Endothelial cell (in vitro differentiated cells): ENCODE results near the gene APEX2. TPM values are rescaled to one million over a fixed set of nuclear protein-coding genes. Genes with fewer than 3 reads are reported as not detected.
A peak's percentile ranks its signal among the peaks of the same experiment; 100 is the strongest.

Experiments
- DNase-seq: peaks from one replicate; pipeline ENCODE4 v3.0.0; 2021; ENCODE audit warnings: low spot score
- H3K27ac Mint-ChIP-seq: one replicate; pipeline ENCODE4 v1.8.0; 2021; ENCODE audit warnings: mixed read lengths, inconsistent platforms; ENCODE audit not compliant: unreplicated experiment
- H3K27me3 Mint-ChIP-seq: one replicate; pipeline ENCODE4 v1.8.0; 2021; ENCODE audit warnings: mild to moderate bottlenecking, moderate library complexity, mixed read lengths, inconsistent platforms; ENCODE audit not compliant: unreplicated experiment
- H3K36me3 Mint-ChIP-seq: one replicate; pipeline ENCODE4 v1.8.0; 2021; ENCODE audit warnings: mild to moderate bottlenecking, low read depth, mixed read lengths, inconsistent platforms; ENCODE audit not compliant: unreplicated experiment
- H3K4me1 Mint-ChIP-seq: one replicate; pipeline ENCODE4 v1.8.0; 2021; ENCODE audit warnings: mild to moderate bottlenecking, mixed read lengths, inconsistent platforms; ENCODE audit not compliant: unreplicated experiment
- H3K4me3 Mint-ChIP-seq: one replicate; pipeline ENCODE4 v1.8.0; 2021; ENCODE audit warnings: mild to moderate bottlenecking, mixed read lengths, inconsistent platforms; ENCODE audit not compliant: unreplicated experiment
- H3K9me3 Mint-ChIP-seq: one replicate; pipeline ENCODE4 v1.8.0; 2021; ENCODE audit warnings: mixed read lengths, inconsistent platforms; ENCODE audit not compliant: unreplicated experiment
- CTCF ChIP-seq: fragments of 200-600 bp; sonication (generic); IDR thresholded peaks from one replicate; pipeline ENCODE4 v1.5.0; 2021; ENCODE audit warnings: antibody characterized with exemption; ENCODE audit not compliant: unreplicated experiment
- total RNA-seq: library from RNA; stranded (reverse); fragmentation: NEBNext Ultra II Directional; extraction: Animal tissue kit (Norgen Biotek cat#: 25700); gene quantifications from one replicate; pipeline ENCODE4 v1.2.1, GENCODE V29; 2021; ENCODE audit not compliant: unreplicated experiment

APEX2 gene
- total RNA-seq, 1 donor from 2014 or later, result 28.5 TPM

- H3K4me3 Mint-ChIP-seq, result peak overlapping the region; percentile 76
- peaks cover 23% of the 10 kb centered on the region for H3K4me1 Mint-ChIP-seq
- no peaks in the 10 kb centered on the region for H3K9me3 Mint-ChIP-seq
- no peak for DNase-seq
- no peak overlapping the region for H3K27ac Mint-ChIP-seq
- H3K36me3 Mint-ChIP-seq, result peaks cover 41% of the 10 kb centered on the region
- H3K27me3 Mint-ChIP-seq, result peaks cover 10% of the 10 kb centered on the region
- TF ChIP-seq CTCF, result no peak
Measured at GRCh38 chrX:55005256-55005655, 5.1 kb downstream of the APEX2 start.

GRCh38 chrX:55006827-55007621, 6.9 kb downstream of the APEX2 start:
- peak overlapping the region; percentile 56 for H3K4me3 Mint-ChIP-seq
- no peaks in the 10 kb centered on the region for H3K9me3 Mint-ChIP-seq
- no peak for TF ChIP-seq CTCF
- H3K36me3 Mint-ChIP-seq, result peaks cover 41% of the 10 kb centered on the region
- H3K27me3 Mint-ChIP-seq, result peaks cover 6% of the 10 kb centered on the region
- no peak for DNase-seq
- peak overlapping the region; percentile 75 for H3K27ac Mint-ChIP-seq
- H3K4me1 Mint-ChIP-seq, result peaks cover 23% of the 10 kb centered on the region

GRCh38 chrX:55007656-55008055, 7.5 kb downstream of the APEX2 start:
- no peak for DNase-seq
- Mint-ChIP-seq H3K4me1 (peaks cover 23% of the 10 kb centered on the region), H3K36me3 (peaks cover 36% of the 10 kb centered on the region), H3K27me3 (peaks cover 6% of the 10 kb centered on the region), H3K9me3 (no peaks in the 10 kb centered on the region), H3K27ac (peak overlapping the region; percentile 75), H3K4me3 (no peak overlapping the region)
- TF ChIP-seq CTCF, result no peak

- Mint-ChIP-seq H3K9me3 (no peaks in the 10 kb centered on the region), H3K27me3 (peaks cover 6% of the 10 kb centered on the region), H3K36me3 (peaks cover 29% of the 10 kb centered on the region), H3K27ac (no peak overlapping the region), H3K4me1 (peaks cover 20% of the 10 kb centered on the region), H3K4me3 (no peak overlapping the region)
- no peak for DNase-seq
- TF ChIP-seq CTCF, result no peak
Measured at GRCh38 chrX:55008571-55009358, 8.6 kb downstream of the APEX2 start.

GRCh38 chrX:55011294-55011693, 11.1 kb downstream of the APEX2 start:
- Mint-ChIP-seq H3K27me3 (peaks cover 2% of the 10 kb centered on the region), H3K4me1 (peaks cover 13% of the 10 kb centered on the region), H3K9me3 (no peaks in the 10 kb centered on the region), H3K36me3 (peaks cover 11% of the 10 kb centered on the region), H3K27ac (no peak overlapping the region), H3K4me3 (no peak overlapping the region)
- TF ChIP-seq CTCF, result peak; percentile 37
- DNase-seq, result no peak
